Measurements from ENCODE around the gene SGK1.

The SGK1 gene

DNA sequence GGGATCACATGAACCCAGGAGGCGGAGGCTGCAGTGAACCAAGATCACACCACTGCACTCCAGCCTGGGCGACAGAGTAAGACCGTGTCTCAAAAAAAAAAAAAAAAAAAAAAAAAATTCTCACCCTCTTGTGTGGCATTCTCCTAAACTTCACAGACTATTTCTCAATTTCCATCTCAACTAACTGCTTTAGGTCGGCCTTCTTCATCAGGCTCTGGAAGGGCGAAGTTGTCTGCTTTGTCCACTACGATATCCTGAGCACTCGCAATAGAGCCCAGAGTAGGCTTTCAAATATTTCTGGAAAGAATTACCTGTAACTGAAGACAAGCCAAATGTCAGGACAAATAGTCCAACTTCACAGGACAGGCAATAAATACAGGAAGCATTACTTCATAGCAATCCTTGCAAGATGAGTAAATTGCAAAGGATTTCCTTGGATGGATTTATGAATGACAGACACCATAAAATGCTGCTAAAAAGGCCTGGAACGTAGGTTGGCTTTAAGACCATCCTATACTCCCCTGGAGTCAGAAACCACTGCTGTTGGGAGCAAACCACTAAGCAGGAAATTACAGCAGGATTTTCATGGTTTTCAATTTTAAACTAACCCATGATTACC, 149.2 kb downstream of the SGK1 start:
- in situ Hi-C loops (cut with HindIII; ENCODE audit: low pct_ligation_motif_present, low sequenced_read_pairs), result loop anchor here (10.0 kb wide), 1 partner anchor 656 kb away; no protein-coding TSS in a partner anchor
- H3K27ac ChIP-seq, result no peak overlapping the region
- peaks cover 59% of the 10 kb centered on the region for H3K36me3 ChIP-seq (replicated peaks)
- no peaks in the 10 kb centered on the region for H3K27me3 ChIP-seq (replicated peaks)
- no peak overlapping the region for H3K4me3 ChIP-seq (ENCODE audit: low read depth, low read length)
- no peak for DNase-seq
- TF ChIP-seq, protein P1, sequence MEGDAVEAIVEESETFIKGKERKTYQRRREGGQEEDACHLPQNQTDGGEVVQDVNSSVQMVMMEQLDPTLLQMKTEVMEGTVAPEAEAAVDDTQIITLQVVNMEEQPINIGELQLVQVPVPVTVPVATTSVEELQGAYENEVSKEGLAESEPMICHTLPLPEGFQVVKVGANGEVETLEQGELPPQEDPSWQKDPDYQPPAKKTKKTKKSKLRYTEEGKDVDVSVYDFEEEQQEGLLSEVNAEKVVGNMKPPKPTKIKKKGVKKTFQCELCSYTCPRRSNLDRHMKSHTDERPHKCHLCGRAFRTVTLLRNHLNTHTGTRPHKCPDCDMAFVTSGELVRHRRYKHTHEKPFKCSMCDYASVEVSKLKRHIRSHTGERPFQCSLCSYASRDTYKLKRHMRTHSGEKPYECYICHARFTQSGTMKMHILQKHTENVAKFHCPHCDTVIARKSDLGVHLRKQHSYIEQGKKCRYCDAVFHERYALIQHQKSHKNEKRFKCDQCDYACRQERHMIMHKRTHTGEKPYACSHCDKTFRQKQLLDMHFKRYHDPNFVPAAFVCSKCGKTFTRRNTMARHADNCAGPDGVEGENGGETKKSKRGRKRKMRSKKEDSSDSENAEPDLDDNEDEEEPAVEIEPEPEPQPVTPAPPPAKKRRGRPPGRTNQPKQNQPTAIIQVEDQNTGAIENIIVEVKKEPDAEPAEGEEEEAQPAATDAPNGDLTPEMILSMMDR (IDR thresholded peaks at IDR 0.05; ENCODE audit: low read depth, low read length, missing control alignments), result no peak

- TF ChIP-seq, protein P1 (IDR thresholded peaks at IDR 0.05; ENCODE audit: low read depth, low read length, missing control alignments), result no peak
- DNase-seq, result peak; percentile 67
- H3K36me3 ChIP-seq (replicated peaks), result peaks cover 39% of the 10 kb centered on the region
- in situ Hi-C loops (cut with HindIII; ENCODE audit: low pct_ligation_motif_present, low sequenced_read_pairs), result loop anchor here (10.0 kb wide), 1 partner anchor 658 kb away; no protein-coding TSS in a partner anchor
- no peak overlapping the region for H3K27ac ChIP-seq
- no peaks in the 10 kb centered on the region for H3K27me3 ChIP-seq (replicated peaks)
- H3K4me3 ChIP-seq (ENCODE audit: low read depth, low read length), result no peak overlapping the region
Observed at GRCh38 chr6:134166511-134167261, 151.2 kb downstream of the SGK1 start.

DNA sequence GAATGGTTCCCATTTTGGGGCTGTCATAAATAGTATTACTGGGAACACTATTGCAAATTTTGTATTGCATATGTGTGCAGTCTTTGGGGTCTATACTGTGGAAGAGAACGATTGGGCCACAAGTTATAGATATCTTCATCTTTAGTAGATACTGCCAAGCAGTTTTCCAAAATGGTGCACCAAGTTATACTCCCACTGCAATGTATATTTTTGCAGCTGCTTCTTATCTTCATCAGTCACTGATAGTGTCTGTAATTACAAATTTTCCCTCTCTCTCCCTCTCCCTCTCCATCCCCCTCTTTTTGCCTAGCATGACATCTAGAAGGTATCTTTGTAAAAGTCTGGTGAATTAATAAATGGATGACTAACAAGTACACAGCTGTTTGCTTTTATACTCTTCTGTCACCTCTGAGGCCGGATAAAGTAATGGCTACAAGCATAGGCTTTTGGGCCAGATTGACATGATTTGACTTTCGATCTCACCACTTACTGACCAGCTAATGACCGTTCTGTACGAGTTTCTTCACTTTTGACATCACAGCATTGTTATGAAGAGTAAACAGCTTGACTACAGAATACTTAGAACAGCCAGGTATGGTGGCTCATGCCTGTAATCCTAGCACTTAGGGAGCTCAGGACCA, 152.2 kb downstream of the SGK1 start:
- TF ChIP-seq, protein P1 (IDR thresholded peaks at IDR 0.05; ENCODE audit: low read depth, low read length, missing control alignments), result no peak
- H3K27ac ChIP-seq, result no peak overlapping the region
- peak; percentile 52 for DNase-seq
- no peak overlapping the region for H3K4me3 ChIP-seq (ENCODE audit: low read depth, low read length)
- in situ Hi-C loops (cut with HindIII; ENCODE audit: low pct_ligation_motif_present, low sequenced_read_pairs), result loop anchor here (10.0 kb wide), 1 partner anchor 659 kb away; no protein-coding TSS in a partner anchor
- no peaks in the 10 kb centered on the region for H3K27me3 ChIP-seq (replicated peaks)
- H3K36me3 ChIP-seq (replicated peaks), result peaks cover 29% of the 10 kb centered on the region

DNA sequence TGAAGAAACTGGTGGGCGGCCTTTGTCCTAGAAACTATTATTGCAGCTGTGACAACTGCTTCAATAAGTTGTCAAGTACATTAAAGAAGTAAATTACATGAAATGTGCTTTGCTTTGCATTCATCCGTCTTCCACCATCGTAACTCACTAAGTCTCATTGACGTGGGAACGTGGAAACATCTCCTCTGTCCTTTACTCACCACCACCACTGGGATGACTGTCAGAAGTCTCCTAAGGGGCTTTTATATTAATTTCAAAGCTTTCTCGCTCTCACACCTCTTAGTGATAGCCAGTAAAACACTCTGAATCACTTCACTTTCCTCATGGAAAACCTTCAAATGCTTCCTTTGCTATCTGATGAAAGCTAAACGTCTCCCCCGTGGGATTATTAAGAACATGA, 153.6 kb downstream of the SGK1 start:
- no peak overlapping the region for H3K4me3 ChIP-seq (ENCODE audit: low read depth, low read length)
- TF ChIP-seq, protein P1 (IDR thresholded peaks at IDR 0.05; ENCODE audit: low read depth, low read length, missing control alignments), result no peak
- no peak overlapping the region for H3K27ac ChIP-seq
- peaks cover 15% of the 10 kb centered on the region for H3K36me3 ChIP-seq (replicated peaks)
- DNase-seq, result no peak
- in situ Hi-C loops (cut with HindIII; ENCODE audit: low pct_ligation_motif_present, low sequenced_read_pairs), result loop anchor here (10.0 kb wide), 1 partner anchor 661 kb away; no protein-coding TSS in a partner anchor
- no peaks in the 10 kb centered on the region for H3K27me3 ChIP-seq (replicated peaks)

DNA sequence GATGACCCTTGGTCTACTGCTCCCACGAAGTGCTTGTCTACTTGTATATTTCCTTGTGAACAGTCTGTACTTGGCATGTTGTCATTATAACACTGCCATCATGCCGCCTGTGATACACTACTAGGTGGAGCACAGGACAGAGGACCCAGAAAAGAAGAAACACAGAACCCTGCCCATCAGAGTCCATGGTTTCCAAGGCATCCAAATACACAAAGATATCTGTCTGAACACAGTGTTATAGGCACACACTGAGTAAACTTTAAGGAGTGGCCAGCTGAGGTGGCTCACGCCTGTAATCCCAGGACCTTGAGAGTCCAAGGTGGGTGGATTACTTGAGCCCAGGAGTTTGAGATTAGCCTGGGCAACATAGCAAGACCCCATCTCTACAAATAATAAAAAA, 155.0 kb downstream of the SGK1 start:
- no peak overlapping the region for H3K4me3 ChIP-seq (ENCODE audit: low read depth, low read length)
- no peaks in the 10 kb centered on the region for H3K27me3 ChIP-seq (replicated peaks)
- TF ChIP-seq, protein P1 (IDR thresholded peaks at IDR 0.05; ENCODE audit: low read depth, low read length, missing control alignments), result no peak
- peaks cover 4% of the 10 kb centered on the region for H3K36me3 ChIP-seq (replicated peaks)
- H3K27ac ChIP-seq, result no peak overlapping the region
- in situ Hi-C loops (cut with HindIII; ENCODE audit: low pct_ligation_motif_present, low sequenced_read_pairs), result loop anchor here (10.0 kb wide), 1 partner anchor 662 kb away; no protein-coding TSS in a partner anchor
- DNase-seq, result no peak
